HG03460 (cell line): ENCODE measurements around the gene GARNL3.

Experiments
- ATAC-seq: cut with Tn5 transposase; IDR thresholded peaks from one replicate; pipeline ENCODE4 v1.9.1; 2021; ENCODE audit not compliant: unreplicated experiment

GARNL3 gene

DNA sequence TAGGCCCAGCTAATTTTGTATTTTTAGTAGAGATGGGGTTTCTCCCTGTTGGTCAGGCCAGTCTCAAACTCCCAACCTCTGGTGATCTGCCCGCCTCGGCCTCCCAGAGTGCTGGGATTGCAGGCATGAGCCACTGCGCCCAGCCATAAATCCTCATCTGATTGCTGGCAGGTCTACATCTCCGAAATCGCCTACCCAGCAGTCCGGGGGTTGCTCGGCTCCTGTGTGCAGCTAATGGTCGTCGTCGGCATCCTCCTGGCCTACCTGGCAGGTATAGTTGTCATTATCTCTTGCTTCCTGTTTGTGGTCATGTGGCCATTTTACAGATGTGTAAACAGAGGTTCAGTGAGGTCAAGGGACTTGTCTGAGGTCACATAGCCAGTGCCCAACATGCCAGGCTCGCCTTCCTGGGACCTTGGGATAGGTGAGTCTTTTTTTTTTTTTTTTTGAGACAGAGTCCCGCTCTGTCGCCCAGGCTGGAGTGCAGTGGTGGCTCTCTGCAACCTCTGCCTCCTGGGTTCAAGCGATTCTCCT is 135.2 kb downstream of the GARNL3 start:
- ATAC-seq, result no peak

DNA sequence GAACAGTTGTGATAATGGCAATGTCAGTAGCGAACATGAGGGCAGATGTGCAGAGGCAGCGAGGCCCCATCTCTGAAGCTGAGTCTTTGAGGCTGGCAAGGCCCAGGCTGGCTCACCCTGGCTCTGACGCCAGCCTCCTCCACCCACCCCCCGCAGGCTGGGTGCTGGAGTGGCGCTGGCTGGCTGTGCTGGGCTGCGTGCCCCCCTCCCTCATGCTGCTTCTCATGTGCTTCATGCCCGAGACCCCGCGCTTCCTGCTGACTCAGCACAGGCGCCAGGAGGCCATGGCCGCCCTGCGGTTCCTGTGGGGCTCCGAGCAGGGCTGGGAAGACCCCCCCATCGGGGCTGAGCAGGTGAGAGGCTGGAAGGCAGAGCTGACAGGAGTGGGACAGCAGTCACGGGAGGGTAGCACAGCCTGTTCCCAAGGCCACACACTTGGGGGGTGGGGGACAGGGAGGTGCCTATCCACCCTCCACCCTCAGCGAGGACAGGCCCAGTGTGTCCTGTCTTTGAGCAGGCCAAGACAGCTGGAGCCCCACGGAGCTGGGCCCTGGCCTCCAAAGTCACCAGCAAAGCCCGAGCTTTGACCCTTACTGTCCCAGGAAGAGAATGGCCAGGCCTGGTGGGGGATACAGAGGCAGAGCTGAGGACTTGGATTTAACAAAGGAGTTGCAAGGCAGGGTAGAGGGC is 138.0 kb downstream of the GARNL3 start:
- no peak for ATAC-seq

DNA sequence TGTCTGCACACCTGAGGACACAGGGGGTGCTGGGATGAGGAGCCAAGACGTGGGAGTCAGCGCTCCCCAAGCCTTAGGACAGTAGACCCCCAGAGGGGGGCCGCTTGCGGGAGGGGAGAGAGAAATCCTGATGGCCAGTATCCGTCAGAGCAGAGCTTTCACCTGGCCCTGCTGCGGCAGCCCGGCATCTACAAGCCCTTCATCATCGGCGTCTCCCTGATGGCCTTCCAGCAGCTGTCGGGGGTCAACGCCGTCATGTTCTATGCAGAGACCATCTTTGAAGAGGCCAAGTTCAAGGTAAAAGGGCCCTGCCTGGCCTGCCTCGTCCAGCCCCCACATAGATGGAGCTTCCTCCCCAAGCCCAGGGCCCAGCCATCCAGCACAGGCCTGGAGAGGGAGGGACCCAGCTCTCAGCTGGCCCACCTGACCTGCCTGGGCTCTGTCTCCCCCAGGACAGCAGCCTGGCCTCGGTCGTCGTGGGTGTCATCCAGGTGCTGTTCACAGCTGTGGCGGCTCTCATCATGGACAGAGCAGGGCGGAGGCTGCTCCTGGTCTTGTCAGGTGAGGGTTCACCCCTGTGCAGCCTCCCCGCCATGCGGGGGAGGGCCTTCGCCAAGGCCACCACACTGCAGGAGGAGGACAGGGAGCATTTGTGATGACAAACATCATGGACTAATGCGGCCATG is 139.1 kb downstream of the GARNL3 start:
- ATAC-seq, result no peak

DNA sequence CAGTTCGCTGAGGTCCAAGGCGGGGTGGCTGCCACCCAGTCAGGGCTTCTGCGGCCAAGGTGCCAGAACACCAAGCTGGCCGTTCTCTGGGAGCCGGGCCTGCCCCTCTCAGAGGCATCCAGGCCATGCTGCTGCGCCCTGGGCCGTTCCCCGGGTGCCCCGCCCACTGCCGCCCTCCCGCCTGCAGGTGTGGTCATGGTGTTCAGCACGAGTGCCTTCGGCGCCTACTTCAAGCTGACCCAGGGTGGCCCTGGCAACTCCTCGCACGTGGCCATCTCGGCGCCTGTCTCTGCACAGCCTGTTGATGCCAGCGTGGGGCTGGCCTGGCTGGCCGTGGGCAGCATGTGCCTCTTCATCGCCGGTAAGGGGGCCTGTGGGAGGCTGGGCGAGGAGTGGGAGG is 140.1 kb downstream of the GARNL3 start:
- no peak for ATAC-seq

DNA sequence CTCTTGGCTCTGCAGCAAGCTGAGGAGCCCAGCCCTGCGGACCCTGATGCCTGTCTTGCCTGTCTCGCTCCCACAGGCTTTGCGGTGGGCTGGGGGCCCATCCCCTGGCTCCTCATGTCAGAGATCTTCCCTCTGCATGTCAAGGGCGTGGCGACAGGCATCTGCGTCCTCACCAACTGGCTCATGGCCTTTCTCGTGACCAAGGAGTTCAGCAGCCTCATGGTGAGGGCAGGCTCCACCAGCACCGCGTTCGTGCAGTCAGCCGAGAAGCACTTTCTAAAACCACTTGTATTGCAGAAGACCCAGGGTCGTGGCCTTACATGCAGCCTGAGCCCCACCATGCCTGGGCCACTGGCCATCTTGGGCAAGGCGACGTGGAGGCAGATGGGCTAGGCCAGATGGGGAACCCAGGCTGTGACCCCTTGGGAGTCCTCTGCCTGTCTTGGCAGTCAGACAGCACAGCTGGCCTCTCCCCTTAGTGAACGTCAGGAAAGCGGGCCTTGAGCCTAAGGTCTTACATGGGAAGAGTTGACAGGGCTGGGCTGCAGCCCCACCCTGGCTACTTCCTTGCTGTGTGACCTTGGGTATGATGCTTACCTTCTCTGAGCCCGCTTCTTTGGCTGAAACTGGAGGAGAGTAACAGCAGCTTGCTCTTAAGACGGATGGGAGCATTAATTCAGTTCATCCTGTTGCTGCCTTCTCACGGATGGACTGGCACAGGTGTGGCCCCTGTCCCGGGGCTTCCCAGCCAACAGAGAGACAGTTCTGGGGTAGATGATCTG is 141.0 kb downstream of the GARNL3 start:
- no peak for ATAC-seq

DNA sequence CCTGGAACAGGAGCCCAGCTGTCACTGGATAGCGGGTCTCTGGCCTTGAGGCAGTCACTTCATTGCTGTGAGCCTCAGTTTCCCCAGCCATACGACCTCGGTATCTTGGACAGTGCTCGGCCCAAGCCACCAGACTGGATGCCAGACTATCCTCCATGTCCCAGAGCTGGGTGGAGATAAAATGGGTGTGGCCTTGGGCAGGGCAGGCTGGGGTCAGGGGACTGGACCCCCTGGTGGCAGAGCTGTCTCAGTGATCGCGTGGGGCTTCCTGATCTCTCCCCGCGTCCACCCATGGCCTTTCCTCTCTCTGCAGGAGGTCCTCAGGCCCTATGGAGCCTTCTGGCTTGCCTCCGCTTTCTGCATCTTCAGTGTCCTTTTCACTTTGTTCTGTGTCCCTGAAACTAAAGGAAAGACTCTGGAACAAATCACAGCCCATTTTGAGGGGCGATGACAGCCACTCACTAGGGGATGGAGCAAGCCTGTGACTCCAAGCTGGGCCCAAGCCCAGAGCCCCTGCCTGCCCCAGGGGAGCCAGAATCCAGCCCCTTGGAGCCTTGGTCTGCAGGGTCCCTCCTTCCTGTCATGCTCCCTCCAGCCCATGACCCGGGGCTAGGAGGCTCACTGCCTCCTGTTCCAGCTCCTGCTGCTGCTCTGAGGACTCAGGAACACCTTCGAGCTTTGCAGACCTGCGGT is 142.4 kb downstream of the GARNL3 start:
- ATAC-seq, result no peak

DNA sequence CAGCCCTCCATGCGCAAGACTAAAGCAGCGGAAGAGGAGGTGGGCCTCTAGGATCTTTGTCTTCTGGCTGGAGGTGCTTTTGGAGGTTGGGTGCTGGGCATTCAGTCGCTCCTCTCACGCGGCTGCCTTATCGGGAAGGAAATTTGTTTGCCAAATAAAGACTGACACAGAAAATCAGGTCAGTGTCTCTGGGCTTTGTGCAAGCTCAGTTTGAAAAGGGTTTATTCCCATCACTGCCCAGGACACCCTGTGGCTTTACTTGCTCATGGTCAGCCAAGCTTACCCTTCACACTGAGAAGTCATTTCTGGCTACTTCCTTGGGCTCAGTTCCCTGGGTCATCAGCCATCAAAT is 142.9 kb downstream of the GARNL3 start:
- no peak for ATAC-seq

DNA sequence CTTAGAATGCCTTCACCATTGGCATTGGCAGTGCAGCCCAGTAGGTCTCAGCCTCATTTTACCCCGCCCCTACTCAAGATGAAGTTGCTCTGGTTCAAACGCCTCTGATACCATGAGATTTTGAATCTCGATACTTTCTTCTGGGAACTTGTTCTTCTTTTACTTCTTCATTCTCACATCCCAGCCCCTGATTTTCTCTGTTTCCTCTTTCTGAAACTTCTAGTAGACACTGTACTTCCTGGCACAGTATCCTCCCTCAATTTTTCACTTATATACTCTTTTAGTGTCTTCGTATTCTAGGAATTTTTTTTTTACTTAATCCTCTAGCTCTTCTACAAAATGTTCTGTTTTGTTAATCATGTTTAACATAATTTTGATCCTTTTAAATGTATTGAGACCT is 146.5 kb downstream of the GARNL3 start:
- no peak for ATAC-seq

DNA sequence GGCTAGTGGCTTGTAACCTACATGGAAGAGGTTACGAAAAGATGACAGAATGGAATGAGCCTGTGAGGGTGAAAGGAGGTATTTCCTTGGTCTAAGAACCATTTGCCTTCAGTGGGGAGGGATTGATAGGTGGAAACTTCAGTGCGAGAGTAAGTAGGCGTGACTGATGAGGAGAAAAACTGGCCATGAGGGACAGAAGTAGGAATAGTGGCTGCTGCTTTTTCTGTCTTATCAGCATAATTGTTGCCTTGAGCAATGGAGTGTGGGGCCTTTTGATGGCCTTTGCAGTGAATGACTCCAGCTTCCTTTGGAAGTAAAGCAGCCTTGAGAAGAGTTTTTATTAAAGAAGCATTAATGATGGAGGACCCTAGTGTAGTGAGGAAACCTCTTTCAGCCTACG is 150.6 kb downstream of the GARNL3 start:
- no peak for ATAC-seq

DNA sequence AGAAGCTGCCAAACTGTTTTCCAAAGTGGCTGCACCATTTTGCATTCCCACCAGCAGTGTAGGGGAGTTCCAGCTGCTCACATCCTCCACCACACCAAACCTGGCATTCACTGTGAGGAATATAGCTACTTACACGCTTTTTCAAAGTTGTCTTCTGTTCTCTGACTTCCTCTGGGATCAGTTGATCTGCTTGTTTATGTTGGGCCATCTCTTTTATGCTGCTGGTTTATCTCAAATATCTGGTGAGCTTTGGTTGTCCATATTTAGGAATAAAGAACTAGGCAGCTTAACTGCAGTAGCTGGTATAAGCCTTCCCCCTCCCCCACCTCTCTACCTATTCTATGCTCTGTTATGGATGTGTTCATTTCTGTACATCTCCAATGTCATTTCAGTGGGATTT is 151.1 kb downstream of the GARNL3 start:
- ATAC-seq, result no peak

DNA sequence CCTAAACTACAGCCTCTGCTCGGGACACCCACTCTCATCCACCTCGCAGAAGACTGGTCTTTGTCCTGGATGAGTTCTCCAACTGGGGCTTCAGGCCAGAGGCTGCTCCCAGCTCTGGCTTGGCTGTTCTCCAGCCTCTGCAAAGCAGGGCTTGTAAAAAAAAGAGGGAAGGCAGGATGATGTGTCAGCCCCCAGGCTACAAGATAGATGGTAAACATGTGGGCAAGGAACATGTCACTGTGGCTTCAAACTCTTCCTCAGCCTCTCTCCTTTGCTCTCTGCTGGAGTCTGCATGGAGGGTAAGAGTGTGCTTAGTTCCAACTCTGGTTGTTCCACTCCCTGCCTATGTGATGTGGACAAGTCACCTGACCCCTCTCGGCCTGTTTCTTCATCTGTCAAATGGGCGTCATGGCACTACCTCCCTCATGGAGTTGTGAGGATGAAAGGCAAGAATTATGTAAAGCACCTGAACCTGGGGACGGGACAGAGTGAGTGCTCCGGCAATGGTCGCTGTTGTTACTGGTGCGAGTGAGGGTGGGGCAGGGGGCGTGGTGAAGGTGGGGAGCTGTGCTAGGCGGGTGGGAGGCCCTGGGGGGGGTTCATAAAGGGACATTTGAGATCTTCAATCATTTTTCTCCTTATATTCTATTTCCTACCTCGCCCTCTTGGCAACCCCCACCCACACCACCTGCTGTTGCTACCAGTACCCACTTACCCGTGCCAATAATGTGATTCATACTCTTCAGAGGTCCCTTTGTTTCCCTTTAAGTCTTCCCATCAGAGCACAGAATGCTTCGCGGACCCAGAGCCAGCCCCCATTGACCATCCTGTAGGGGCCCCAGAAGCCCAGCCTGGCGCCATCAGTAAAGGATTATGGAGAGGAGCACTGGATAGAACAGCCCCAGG is 152.8 kb downstream of the GARNL3 start:
- ATAC-seq, result no peak

DNA sequence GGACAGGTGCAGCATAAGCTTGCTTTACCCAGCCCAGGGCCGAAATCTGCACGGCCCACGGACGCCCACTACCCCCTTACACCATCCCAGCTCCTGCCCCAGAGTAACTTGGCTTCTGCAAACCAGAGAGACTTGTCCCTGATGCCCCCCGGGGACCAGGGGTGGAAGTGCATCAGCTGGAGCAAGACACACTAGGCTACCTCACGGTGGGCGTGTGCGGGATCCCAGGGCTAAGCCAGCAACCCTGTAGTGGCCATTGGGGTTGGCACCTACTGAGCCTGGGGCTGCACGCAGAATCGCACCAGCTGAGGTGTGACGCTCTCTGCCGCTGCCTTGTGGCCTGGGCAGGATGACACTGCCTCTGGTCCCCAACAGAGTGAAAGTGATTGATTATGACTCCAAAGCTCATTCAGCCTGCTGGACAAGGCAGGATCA is 153.5 kb downstream of the GARNL3 start:
- ATAC-seq, result no peak

DNA sequence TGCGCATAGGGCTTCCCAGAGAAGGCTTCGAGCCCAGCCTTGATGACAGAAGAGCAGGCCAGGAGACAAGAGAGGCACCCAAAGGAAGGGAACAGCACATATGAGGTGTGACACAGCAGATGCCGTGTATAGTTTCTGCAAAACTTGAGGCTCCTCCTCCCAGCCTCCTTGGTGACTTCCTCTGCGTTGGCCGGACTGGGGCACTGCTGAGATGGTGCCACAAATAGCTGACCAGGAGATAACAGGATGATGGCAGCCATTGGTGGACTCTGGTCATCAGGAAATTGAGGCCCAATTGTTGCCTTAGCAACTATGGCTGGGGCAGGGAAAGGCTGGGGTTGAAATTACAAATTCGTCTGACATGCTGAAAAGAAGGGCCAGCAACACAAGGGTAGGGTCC is 154.8 kb downstream of the GARNL3 start:
- ATAC-seq, result no peak

DNA sequence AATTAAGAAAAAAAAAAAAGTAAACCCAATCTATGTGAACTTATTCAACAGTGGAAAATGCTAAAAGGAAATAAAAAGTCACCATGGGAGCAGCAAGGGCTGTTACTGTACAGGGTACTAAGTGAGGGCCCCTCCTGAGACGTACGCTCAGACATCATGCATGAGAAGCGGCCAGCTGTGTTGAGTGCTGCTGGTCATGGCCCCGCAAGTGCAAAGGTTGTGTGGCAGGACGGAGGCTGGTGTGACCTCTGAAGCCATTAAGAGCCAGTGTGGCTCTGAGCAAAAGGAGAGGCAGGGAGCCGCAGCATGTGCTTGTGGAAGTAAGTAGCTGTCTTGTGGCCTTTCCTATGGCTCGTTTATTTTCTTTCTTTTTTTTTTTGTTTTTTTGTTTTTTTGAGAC is 156.5 kb downstream of the GARNL3 start:
- ATAC-seq, result no peak

DNA sequence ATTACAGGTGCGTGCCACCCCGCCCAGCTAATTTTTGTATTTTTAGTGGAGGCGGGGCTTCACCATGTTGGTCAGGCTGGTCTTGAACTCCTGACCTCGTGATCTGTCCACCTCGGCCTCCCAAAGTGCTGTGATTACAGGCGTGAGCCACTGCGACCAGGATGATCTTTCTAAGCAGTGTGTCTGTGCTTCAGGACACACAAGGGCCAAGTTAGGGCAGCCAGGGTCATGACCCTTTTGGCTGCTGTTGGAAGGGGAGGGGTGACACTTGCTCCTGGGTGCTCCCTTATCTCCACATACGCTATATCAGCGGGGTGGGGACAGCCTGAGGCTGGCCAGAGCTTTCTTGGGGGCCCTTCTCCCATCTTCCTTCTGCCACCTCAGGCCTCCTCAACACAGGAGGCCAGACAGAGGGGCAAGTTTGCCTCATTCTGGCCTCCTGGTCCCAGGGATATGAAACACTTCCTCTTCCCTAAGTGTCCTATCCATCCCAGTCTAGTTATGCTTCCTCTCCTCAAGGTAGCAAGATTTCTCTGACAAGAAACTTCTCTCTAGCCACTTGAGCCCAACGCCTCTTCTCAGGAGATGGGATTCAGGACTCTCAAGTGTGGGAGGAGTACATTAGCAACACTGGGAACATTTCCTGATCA is 157.7 kb downstream of the GARNL3 start:
- ATAC-seq, result no peak

DNA sequence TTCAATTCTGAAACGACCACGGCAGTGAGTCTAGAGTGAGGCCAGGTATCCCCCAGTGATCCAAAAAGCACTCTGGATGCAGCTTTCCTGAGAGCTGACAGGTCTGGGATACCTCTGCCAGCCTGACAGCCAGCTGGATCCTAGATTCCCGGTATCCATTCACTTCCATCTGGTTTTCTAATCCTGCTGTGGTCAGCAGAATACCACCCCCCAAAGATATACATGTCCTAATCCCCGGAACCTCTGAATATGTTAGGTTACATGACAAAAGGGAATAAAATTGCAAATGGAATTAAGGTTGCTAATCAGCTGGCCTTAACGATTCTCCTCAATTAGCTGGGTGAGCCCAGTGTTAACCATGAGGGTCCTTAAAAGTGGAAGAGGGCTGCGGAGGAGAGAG is 158.2 kb downstream of the GARNL3 start:
- no peak for ATAC-seq

DNA sequence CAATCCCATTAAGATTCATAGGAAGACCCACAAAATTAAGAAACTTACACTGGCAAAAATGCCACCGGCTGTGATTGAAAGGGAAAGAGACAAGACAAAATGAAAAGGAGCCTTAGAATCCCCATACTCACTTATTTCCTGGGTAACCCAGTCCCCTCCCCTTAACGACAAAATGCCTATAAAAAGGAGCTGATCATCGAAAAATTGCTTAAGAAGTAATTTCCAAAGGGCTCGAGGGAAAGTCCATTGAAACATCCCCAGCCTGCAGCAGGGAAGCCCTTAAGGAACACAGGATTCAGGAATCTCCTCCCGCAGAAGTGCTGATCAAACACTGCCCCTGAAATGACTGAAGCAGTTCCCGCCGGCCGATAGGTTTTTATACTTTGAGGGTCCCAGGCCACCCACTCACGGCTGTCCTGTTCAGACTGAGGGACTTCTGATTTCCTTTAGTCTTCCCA is 158.9 kb downstream of the GARNL3 start:
- ATAC-seq, result no peak

DNA sequence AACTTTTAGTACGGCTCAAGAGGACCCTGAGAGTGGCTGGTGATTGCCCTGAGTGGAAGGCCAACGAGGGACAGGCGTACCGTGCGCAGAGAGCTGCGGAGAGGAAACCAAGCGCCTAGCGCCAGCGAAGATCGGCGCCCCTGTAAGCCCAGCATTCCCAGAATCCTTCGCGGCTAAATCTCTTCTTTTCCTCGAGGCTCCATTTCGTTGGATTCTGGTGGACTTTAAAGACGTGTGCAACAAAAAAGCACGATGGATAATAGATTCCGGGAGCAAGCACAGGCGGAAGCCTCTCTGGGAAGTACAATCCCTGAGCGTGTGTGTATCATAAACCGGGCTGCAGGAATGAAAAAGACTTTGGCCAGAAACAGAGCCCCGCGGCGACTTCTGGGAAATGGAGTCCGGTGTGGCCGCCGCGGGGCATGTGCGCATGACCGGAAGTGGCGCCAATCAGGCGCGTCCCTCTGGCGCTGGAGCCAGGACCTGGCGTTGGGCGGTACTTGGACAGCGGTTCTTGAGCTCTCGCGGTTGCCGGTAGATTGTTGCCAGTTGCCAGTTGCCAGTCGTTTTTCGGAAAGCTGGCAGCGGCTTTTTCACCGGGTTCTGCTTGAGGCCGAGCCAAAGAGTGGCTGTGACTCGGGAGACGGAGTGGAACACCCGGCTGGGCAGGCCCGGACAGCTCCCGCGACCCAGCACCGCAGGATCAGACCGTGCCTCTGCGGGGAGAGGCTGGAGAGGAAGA is 159.5 kb downstream of the GARNL3 start, which contains the start of gene ZNF79:
ZNF79 (plus strand) TSS at position 449 of the 742 bp plus-strand sequence. CDS start 406 bp downstream, outside the sequence.
- ATAC-seq, result peak; percentile 84

DNA sequence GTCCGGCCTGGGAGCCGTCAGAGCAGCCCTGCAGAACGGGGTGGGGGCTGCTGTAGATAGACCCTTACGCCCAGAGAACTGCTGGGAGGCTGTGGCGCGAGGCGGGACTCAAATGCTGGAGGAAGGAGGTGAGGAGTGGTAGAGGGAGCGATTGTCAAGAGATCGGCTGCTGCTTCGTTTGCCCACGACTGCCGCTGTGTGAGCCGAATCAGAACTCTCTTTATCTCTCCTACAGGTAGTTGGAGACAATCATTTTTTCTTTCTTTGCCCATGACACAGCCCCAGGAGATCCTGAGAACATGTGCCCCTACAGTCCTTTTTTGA is 160.1 kb downstream of the GARNL3 start:
- peak; percentile 24 for ATAC-seq
